HCT116 (cell line): ENCODE measurements around the gene CCDC70. TPM values are rescaled to one million over a fixed set of nuclear protein-coding genes. Genes with fewer than 3 reads are reported as not detected.

Source experiments
- ATAC-seq: fragments of 200-7000 bp; cut with Tn5 transposase; 2 replicates; pipeline ENCODE4 v1.9.1; 2020; ENCODE audit warnings: mild to moderate bottlenecking, moderate library complexity
- BruUV-seq: library from RNA; stranded (reverse); fragments of 400-500 nt; replicated peaks from 2 replicates; lab custom pipeline; 2021; lab: Mats Ljungman, UMichigan
- CTCF ChIA-PET: fragments of 300-600 bp; sonication (Branson Sonifier 250); formaldehyde crosslinking; loops from one replicate; lab custom pipeline; 2021; ENCODE audit warnings: antibody characterized with exemption; lab: Charles Lee
- POLR2A ChIA-PET: fragments of 300-600, 350-600 bp; sonication (Branson Sonifier 250); formaldehyde crosslinking; loops from one replicate; lab custom pipeline; 2021; ENCODE audit warnings: antibody characterized with exemption; lab: Charles Lee
- RAD21 ChIA-PET, 2 experiments: fragments of 300-600 bp; sonication (Branson Sonifier 250); formaldehyde crosslinking; loops; one replicate each; lab custom pipeline; 2023; ENCODE audit warnings: low total read pairs in 2 of 2; ENCODE audit not compliant: uncharacterized antibody in 2 of 2, unreplicated experiment in 2 of 2, low non-redundant PET in 1 of 2; lab: Charles Lee
- DNase-seq: peaks from one replicate; pipeline ENCODE4 v3.0.0-alpha.2; 2010; ENCODE audit warnings: low read depth, low spot score
- H2AFZ ChIP-seq: fragments of 200-600 bp; shearing (Covaris generic), sonication (generic); 2 replicates; pipeline ENCODE4 v1.6.1; 2017; ENCODE audit warnings: low read depth, mixed run types, mixed read lengths, antibody characterized with exemption, low read length; ENCODE audit not compliant: poor library complexity, severe bottlenecking
- H3K27ac ChIP-seq: 2 replicates; pipeline ENCODE4 v1.5.1; 2012; ENCODE audit warnings: low read depth, low read length
- H3K27me3 ChIP-seq: fragments of 200-600 bp; sonication (generic); 2 replicates; pipeline ENCODE4 v1.6.1; 2016; ENCODE audit warnings: mixed run types, low read length, mixed read lengths; ENCODE audit not compliant: insufficient read depth
- H3K36me3 ChIP-seq, 2 experiments: fragments of 200-500 bp in 1 of 2; fragments of 200-600 bp in 1 of 2; sonication (Bioruptor generic) in 1 of 2; sonication (generic) in 1 of 2; 2 replicates each; pipeline versions ENCODE4 v1.5.1 to v1.6.1; 2014 to 2016; ENCODE audit warnings: low read length in 2 of 2, inconsistent platforms in 1 of 2, mixed read lengths in 1 of 2, mixed run types in 1 of 2; ENCODE audit not compliant: insufficient read depth in 2 of 2, control insufficient read depth in 1 of 2
- H3K4me1 ChIP-seq, 2 experiments: fragments of 200-600 bp in 1 of 2; sonication (generic) in 1 of 2; 2 replicates each; pipeline versions ENCODE4 v1.5.1 to v1.6.1; 2012 to 2017; ENCODE audit warnings: low read length in 2 of 2, inconsistent platforms in 1 of 2, mild to moderate bottlenecking in 1 of 2, mixed read lengths in 1 of 2, mixed run types in 1 of 2, moderate library complexity in 1 of 2; ENCODE audit not compliant: insufficient read depth in 2 of 2, control insufficient read depth in 1 of 2
- H3K4me2 ChIP-seq: fragments of 200-600 bp; sonication (generic); 2 replicates; pipeline ENCODE4 v1.6.1; 2017; ENCODE audit warnings: mixed run types, low read length, mixed read lengths
- H3K4me3 ChIP-seq, 2 experiments: fragments of 200-600 bp in 1 of 2; sonication (generic) in 1 of 2; replicated peaks in 1 of 2; 2 replicates each; pipeline ENCODE4 v1.5.1; 2011 to 2016; ENCODE audit warnings: low read length in 2 of 2, control low read depth in 1 of 2, low read depth in 1 of 2, mild to moderate bottlenecking in 1 of 2, mixed read lengths in 1 of 2, mixed run types in 1 of 2
- H3K79me2 ChIP-seq: fragments of 200-600 bp; sonication (generic); 2 replicates; pipeline ENCODE4 v1.6.1; 2017; ENCODE audit warnings: mild to moderate bottlenecking, mixed run types, low read length, moderate library complexity, mixed read lengths; ENCODE audit not compliant: insufficient read depth
- H3K9ac ChIP-seq: fragments of 200-600 bp; sonication (generic); 2 replicates; pipeline ENCODE4 v1.6.1; 2016; ENCODE audit warnings: low read length, mixed read lengths
- H3K9me2 ChIP-seq: fragments of 200-600 bp; sonication (generic), shearing (Covaris generic); 2 replicates; pipeline ENCODE4 v1.6.1; 2017; ENCODE audit warnings: mixed run types, mild to moderate bottlenecking, moderate library complexity; ENCODE audit not compliant: insufficient read depth
- H3K9me3 ChIP-seq, 2 experiments: fragments of 200-500 bp in 1 of 2; fragments of 200-600 bp in 1 of 2; sonication (Bioruptor generic) in 1 of 2; sonication (generic) in 1 of 2; 2 replicates each; pipeline ENCODE4 v1.6.1; 2014 to 2017; ENCODE audit warnings: low read length in 2 of 2, mixed read lengths in 2 of 2, inconsistent platforms in 1 of 2, low read depth in 1 of 2, mild to moderate bottlenecking in 1 of 2, mixed run types in 1 of 2, moderate library complexity in 1 of 2; ENCODE audit not compliant: control insufficient read depth in 1 of 2, insufficient read depth in 1 of 2
- H4K20me1 ChIP-seq: fragments of 200-600 bp; sonication (generic), shearing (Covaris generic); 2 replicates; pipeline ENCODE4 v1.6.1; 2017; ENCODE audit warnings: mixed run types, mild to moderate bottlenecking, moderate library complexity; ENCODE audit not compliant: insufficient read depth
- ATF3 ChIP-seq: IDR thresholded peaks from 2 replicates; pipeline ENCODE4 v1.6.1; 2012
- CEBPB ChIP-seq: IDR thresholded peaks from 2 replicates; pipeline ENCODE4 v1.6.1; 2012; ENCODE audit warnings: low read depth
- EZH2 ChIP-seq: fragments of 200-600 bp; sonication (generic); IDR thresholded peaks from 2 replicates; pipeline ENCODE4 v1.6.1; 2017; ENCODE audit warnings: antibody characterized with exemption, mixed run types
- JUND ChIP-seq: IDR thresholded peaks from 2 replicates; pipeline ENCODE4 v1.6.1; 2012
- MAX ChIP-seq: IDR thresholded peaks from 2 replicates; pipeline ENCODE4 v1.6.1; 2012
- POLR2A ChIP-seq: IDR thresholded peaks from 2 replicates; pipeline ENCODE4 v1.7.0; 2011; ENCODE audit warnings: borderline replicate concordance; ENCODE audit not compliant: insufficient read depth, insufficient read length; ENCODE audit errors: extremely low read depth
- RAD21 ChIP-seq: IDR thresholded peaks from 2 replicates; pipeline ENCODE4 v1.6.1; 2012; ENCODE audit warnings: low read depth, mild to moderate bottlenecking
- SIN3A ChIP-seq: IDR thresholded peaks from 2 replicates; pipeline ENCODE4 v1.6.1; 2012; ENCODE audit warnings: low read depth
- SP1 ChIP-seq: IDR thresholded peaks from 2 replicates; pipeline ENCODE4 v1.6.1; 2012; ENCODE audit warnings: low read depth
- SRF ChIP-seq: IDR thresholded peaks from 2 replicates; pipeline ENCODE4 v1.6.1; 2012; ENCODE audit warnings: low read depth
- TCF7L2 ChIP-seq: IDR thresholded peaks from 2 replicates; pipeline ENCODE4 v1.7.0; 2011; ENCODE audit warnings: borderline replicate concordance, inconsistent platforms; ENCODE audit not compliant: insufficient read depth, insufficient read length; ENCODE audit errors: extremely low read depth
- YY1 ChIP-seq: IDR thresholded peaks from 2 replicates; pipeline ENCODE4 v1.6.1; 2011; ENCODE audit warnings: low read length, low read depth, moderate library complexity, mild to moderate bottlenecking; ENCODE audit not compliant: insufficient replicate concordance; ENCODE audit errors: extremely low read depth
- ZFX ChIP-seq: fragments of 450-650 bp; IDR thresholded peaks from 2 replicates; pipeline ENCODE4 v1.6.1; 2017
- intact Hi-C: fragments of 100-400 bp; cut with micrococcal nuclease; formaldehyde crosslinking; loops from 2 replicates; pipeline ENCODE4 v1.10.0; 2022
- total RNA-seq: library from RNA; stranded (reverse); gene quantifications from one replicate; pipeline ENCODE4 v1.2.1, GENCODE V29; 2021; ENCODE audit not compliant: unreplicated experiment

The CCDC70 gene
- total RNA-seq, 1 experiment from 2014 or later: not detected

GRCh38 chr13:51837016-51837415 is 24.8 kb upstream of the CCDC70 start:
- H2AFZ ChIP-seq: no peak overlapping the region
- peaks cover 4% of the 10 kb centered on the region; the same call in 1 of the 2 replicates for H3K27me3 ChIP-seq
- H3K36me3 ChIP-seq: no peaks in the 10 kb centered on the region
- no TSS peak for BruUV-seq
- DNase-seq (no peak), ATAC-seq (no peak)
- no peaks in the 10 kb centered on the region for H3K9me3 ChIP-seq
- ChIA-PET CTCF (no interaction called here), RAD21 (no interaction called here), POLR2A (no interaction called here)
- H3K27ac ChIP-seq: no peak overlapping the region
- no peaks in the 10 kb centered on the region for H4K20me1 ChIP-seq
- H3K4me1 ChIP-seq: no peaks in the 10 kb centered on the region; a peak in 1 of 4 replicates
- H3K9ac ChIP-seq: no peak overlapping the region
- TF ChIP-seq SIN3A (no peak), CEBPB (no peak), SRF (no peak), SP1 (no peak), ZFX (no peak), ATF3 (no peak), POLR2A (no peak), EZH2 (no peak), YY1 (no peak), TCF7L2 (no peak), JUND (no peak), MAX (no peak), RAD21 (no peak)
- no peaks in the 10 kb centered on the region for H3K79me2 ChIP-seq
- H3K4me2 ChIP-seq: no peak overlapping the region
- H3K4me3 ChIP-seq: no peak overlapping the region
- intact Hi-C loops: no loop called here
- no peaks in the 10 kb centered on the region for H3K9me2 ChIP-seq
